ENCODE results near the gene NFASC.

- TF ChIP-seq CTCF (IDR thresholded peaks at IDR 0.05; ENCODE audit: low read depth, low read length): no peak
- no peak for TF ChIP-seq EZH2phosphoT487 (IDR thresholded peaks at IDR 0.05; ENCODE audit: low read depth)
These were observed 17.2 kb upstream of the NFASC start for GRCh38 chr1:204853436-204853835.
